HepG2 (cell line): Measurements from ENCODE around the gene PDGFRA. TPM values are rescaled to one million over a fixed set of nuclear protein-coding genes. Genes with fewer than 3 reads are reported as not detected.

Experiments used
- ATM ChIP-seq: fragments of 450-650 bp; IDR thresholded peaks from 2 replicates; pipeline ENCODE4 v1.7.1; 2017; ENCODE audit warnings: mild to moderate bottlenecking, borderline replicate concordance
- EZH2 ChIP-seq: conservative IDR thresholded peaks from 2 replicates; pipeline ENCODE4 v1.6.1; 2012; ENCODE audit warnings: mild to moderate bottlenecking, low read depth, low read length, moderate library complexity
- GABPB1 ChIP-seq: IDR thresholded peaks from 2 replicates; pipeline ENCODE4 v1.6.1; 2016; ENCODE audit warnings: mild to moderate bottlenecking, missing genetic modification reagents, moderate library complexity, missing compliant biosample characterization
- HIVEP1 ChIP-seq: sonication (generic); formaldehyde crosslinking; IDR thresholded peaks from 2 replicates; pipeline ENCODE4 v1.4.0; 2020; ENCODE audit warnings: mild to moderate bottlenecking, missing genetic modification reagents
- HMGXB4 ChIP-seq, 2 experiments: sonication (generic) in 1 of 2; formaldehyde crosslinking in 1 of 2; IDR thresholded peaks; 2 replicates each; pipeline versions ENCODE4 v1.4.0 to v1.6.1; 2018 to 2020; ENCODE audit warnings: missing genetic modification reagents in 2 of 2, borderline replicate concordance in 1 of 2, low read depth in 1 of 2, mild to moderate bottlenecking in 1 of 2, missing biosample characterization in 1 of 2
- HNF4A ChIP-seq: sonication (generic); formaldehyde crosslinking; IDR thresholded peaks from 2 replicates; pipeline ENCODE4 v1.4.0; 2020; ENCODE audit warnings: missing genetic modification reagents
- HOXA3 ChIP-seq: sonication (generic); formaldehyde crosslinking; IDR thresholded peaks from 2 replicates; pipeline ENCODE4 v1.5.0; 2020; ENCODE audit warnings: missing genetic modification reagents
- ISX ChIP-seq: sonication (generic); formaldehyde crosslinking; conservative IDR thresholded peaks from 2 replicates; pipeline ENCODE4 v1.5.0; 2020; ENCODE audit warnings: missing genetic modification reagents
- KLF16 ChIP-seq, 2 experiments: sonication (generic) in 1 of 2; formaldehyde crosslinking in 1 of 2; IDR thresholded peaks; 2 replicates each; pipeline versions ENCODE4 v1.6.1 to v1.8.0; 2016 to 2023; ENCODE audit warnings: missing genetic modification reagents in 2 of 2, missing compliant biosample characterization in 1 of 2
- NFATC3 ChIP-seq: sonication (generic); formaldehyde crosslinking; IDR thresholded peaks from 2 replicates; pipeline ENCODE4 v1.5.1; 2020; ENCODE audit warnings: mild to moderate bottlenecking, missing genetic modification reagents
- NRL ChIP-seq: sonication (generic); formaldehyde crosslinking; IDR thresholded peaks from 2 replicates; pipeline ENCODE4 v1.5.0; 2020; ENCODE audit warnings: missing genetic modification reagents, mild to moderate bottlenecking, moderate library complexity, borderline replicate concordance
- RAD21 ChIP-seq: fragments of 450-650 bp; formaldehyde crosslinking; IDR thresholded peaks from 2 replicates; pipeline ENCODE4 v1.5.0; 2020; ENCODE audit warnings: mild to moderate bottlenecking
- RFXAP ChIP-seq: sonication (generic); formaldehyde crosslinking; IDR thresholded peaks from 2 replicates; pipeline ENCODE4 v1.4.0; 2020; ENCODE audit warnings: missing genetic modification reagents, borderline replicate concordance
- TIGD3 ChIP-seq: sonication (generic); formaldehyde crosslinking; IDR thresholded peaks from 2 replicates; pipeline ENCODE4 v1.5.1; 2020; ENCODE audit warnings: mild to moderate bottlenecking, missing genetic modification reagents, borderline replicate concordance
- WIZ ChIP-seq: sonication (generic); formaldehyde crosslinking; IDR thresholded peaks from 2 replicates; pipeline ENCODE4 v1.5.1; 2020; ENCODE audit warnings: mild to moderate bottlenecking, missing genetic modification reagents
- ZNF333 ChIP-seq: sonication (generic); formaldehyde crosslinking; IDR thresholded peaks from 2 replicates; pipeline ENCODE4 v1.4.0; 2020; ENCODE audit warnings: mild to moderate bottlenecking, missing genetic modification reagents, borderline replicate concordance
- ZNF576 ChIP-seq: sonication (generic); formaldehyde crosslinking; IDR thresholded peaks from 2 replicates; pipeline ENCODE4 v1.4.0; 2020; ENCODE audit warnings: mild to moderate bottlenecking, missing genetic modification reagents
- ZNF619 ChIP-seq: sonication (generic); formaldehyde crosslinking; IDR thresholded peaks from 2 replicates; pipeline ENCODE4 v1.4.0; 2020; ENCODE audit warnings: mild to moderate bottlenecking, missing genetic modification reagents
- ZNF737 ChIP-seq: sonication (generic); formaldehyde crosslinking; IDR thresholded peaks from 2 replicates; pipeline ENCODE4 v1.5.0; 2020; ENCODE audit warnings: missing genetic modification reagents, mild to moderate bottlenecking, borderline replicate concordance
- ZNF766 ChIP-seq: sonication (generic); formaldehyde crosslinking; IDR thresholded peaks from 2 replicates; pipeline ENCODE4 v1.5.0; 2020; ENCODE audit warnings: missing genetic modification reagents, borderline replicate concordance
- ZNF816 ChIP-seq: sonication (generic); formaldehyde crosslinking; IDR thresholded peaks from 2 replicates; pipeline ENCODE4 v1.8.0; 2022; ENCODE audit warnings: missing genetic modification reagents, mild to moderate bottlenecking, borderline replicate concordance
- polyA plus RNA-seq, 8 experiments: library from polyadenylated mRNA; depleted of rRNA in 3 of 8; stranded (reverse) in 7 of 8; unstranded in 1 of 8; fragments of >200 nt; fragmentation: Illumina TruSeq in 4 of 8; extraction: Trizol in 4 of 8; gene quantifications; 2 replicates each; pipeline versions ENCODE4 v1.2.1 to v1.2.3, GENCODE V29; 2011 to 2016; ENCODE audit warnings: low read depth in 4 of 8, missing spikeins in 1 of 8, mixed read lengths in 1 of 8; ENCODE audit not compliant: insufficient read depth in 1 of 8
- total RNA-seq, 5 experiments: library from RNA; depleted of rRNA; stranded (reverse); fragments of >200 nt; fragmentation: Illumina TruSeq; extraction: Trizol; gene quantifications; 2 replicates each; pipeline ENCODE4 v1.2.3, GENCODE V29; 2016; ENCODE audit warnings: low read depth in 1 of 5
- TF ChIP-seq, protein P1 (sequence below): sonication (generic); formaldehyde crosslinking; IDR thresholded peaks from 2 replicates; pipeline ENCODE4 v1.5.1; 2020; ENCODE audit warnings: missing genetic modification reagents, mild to moderate bottlenecking, borderline replicate concordance
- TF ChIP-seq, protein P2 (sequence below): sonication (generic); formaldehyde crosslinking; IDR thresholded peaks from 2 replicates; pipeline ENCODE4 v1.9.0; 2022; ENCODE audit warnings: missing genetic modification reagents, mild to moderate bottlenecking, borderline replicate concordance

PDGFRA gene
- total and polyA plus RNA-seq, 2 of the 13 experiments (the other 11 are each of a cell fraction or from before 2014, with no cell fraction given) = 0.04 TPM; not detected in 1

GRCh38 chr4:54228056-54228527 lies 1.0 kb upstream of the PDGFRA start (continued):
- TF ChIP-seq RAD21 (peak; percentile 74), WIZ (CRISPR knock-in tag) (no peak), HMGXB4 (CRISPR knock-in tag; IDR thresholded peaks at IDR 0.05; ENCODE audit: borderline replicate concordance in 1 of 2, low read depth in 1 of 2) (peak in 1 of 2 experiments; percentile 58; a peak in 1 of 4 replicates), TIGD3 (no peak), NFATC3 (CRISPR knock-in tag) (no peak), ZNF576 (CRISPR knock-in tag) (no peak), NRL (peak; percentile 20; the same call in 1 of the 2 replicates), ZNF816 (CRISPR knock-in tag) (no peak), ZNF333 (CRISPR knock-in tag) (no peak), ZNF737 (CRISPR knock-in tag) (no peak), GABPB1 (peak; percentile 28; the same call in 1 of the 2 replicates), HOXA3 (CRISPR knock-in tag) (peak; percentile 36; the same call in 1 of the 2 replicates), KLF16 (CRISPR knock-in tag; IDR thresholded peaks at IDR 0.05) (no peak), HIVEP1 (CRISPR knock-in tag) (no peak), ZNF619 (CRISPR knock-in tag) (no peak), EZH2 (peak; percentile 28; the same call in 1 of the 2 replicates), RFXAP (0 out of 2 replicates have a peak, but pooled peaks have one; percentile 25), HNF4A (CRISPR knock-in tag) (0 out of 2 replicates have a peak, but pooled peaks have one; percentile 6), ZNF766 (no peak), ISX (CRISPR knock-in tag) (no peak), ATM (no peak)
- TF ChIP-seq, protein P1, sequence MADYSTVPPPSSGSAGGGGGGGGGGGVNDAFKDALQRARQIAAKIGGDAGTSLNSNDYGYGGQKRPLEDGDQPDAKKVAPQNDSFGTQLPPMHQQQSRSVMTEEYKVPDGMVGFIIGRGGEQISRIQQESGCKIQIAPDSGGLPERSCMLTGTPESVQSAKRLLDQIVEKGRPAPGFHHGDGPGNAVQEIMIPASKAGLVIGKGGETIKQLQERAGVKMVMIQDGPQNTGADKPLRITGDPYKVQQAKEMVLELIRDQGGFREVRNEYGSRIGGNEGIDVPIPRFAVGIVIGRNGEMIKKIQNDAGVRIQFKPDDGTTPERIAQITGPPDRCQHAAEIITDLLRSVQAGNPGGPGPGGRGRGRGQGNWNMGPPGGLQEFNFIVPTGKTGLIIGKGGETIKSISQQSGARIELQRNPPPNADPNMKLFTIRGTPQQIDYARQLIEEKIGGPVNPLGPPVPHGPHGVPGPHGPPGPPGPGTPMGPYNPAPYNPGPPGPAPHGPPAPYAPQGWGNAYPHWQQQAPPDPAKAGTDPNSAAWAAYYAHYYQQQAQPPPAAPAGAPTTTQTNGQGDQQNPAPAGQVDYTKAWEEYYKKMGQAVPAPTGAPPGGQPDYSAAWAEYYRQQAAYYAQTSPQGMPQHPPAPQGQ (CRISPR knock-in tag) = no peak
- TF ChIP-seq, protein P2, sequence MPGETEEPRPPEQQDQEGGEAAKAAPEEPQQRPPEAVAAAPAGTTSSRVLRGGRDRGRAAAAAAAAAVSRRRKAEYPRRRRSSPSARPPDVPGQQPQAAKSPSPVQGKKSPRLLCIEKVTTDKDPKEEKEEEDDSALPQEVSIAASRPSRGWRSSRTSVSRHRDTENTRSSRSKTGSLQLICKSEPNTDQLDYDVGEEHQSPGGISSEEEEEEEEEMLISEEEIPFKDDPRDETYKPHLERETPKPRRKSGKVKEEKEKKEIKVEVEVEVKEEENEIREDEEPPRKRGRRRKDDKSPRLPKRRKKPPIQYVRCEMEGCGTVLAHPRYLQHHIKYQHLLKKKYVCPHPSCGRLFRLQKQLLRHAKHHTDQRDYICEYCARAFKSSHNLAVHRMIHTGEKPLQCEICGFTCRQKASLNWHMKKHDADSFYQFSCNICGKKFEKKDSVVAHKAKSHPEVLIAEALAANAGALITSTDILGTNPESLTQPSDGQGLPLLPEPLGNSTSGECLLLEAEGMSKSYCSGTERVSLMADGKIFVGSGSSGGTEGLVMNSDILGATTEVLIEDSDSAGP (CRISPR knock-in tag) = no peak; the same call in 1 of the 2 replicates
